CD4-positive, CD25-positive, alpha-beta regulatory T cell (primary cell): ENCODE measurements around the gene LILRB4. TPM values are rescaled to one million over a fixed set of nuclear protein-coding genes. Genes with fewer than 3 reads are reported as not detected.
"Not testable (repeated sequence)": the region's sequence is repeated elsewhere in the genome, so short reads cannot be mapped to it uniquely, and the experiment has no call there.

Experiments
- ATAC-seq, 2 donors: fragments of 150-1000 bp; cut with Tn5 transposase; one replicate each; pipeline ENCODE4 v1.10.0; 2021; ENCODE audit warnings: low read depth in 2 of 2, moderate number of reproducible peaks in 2 of 2, moderate library complexity in 1 of 2
- DNase-seq, 3 donors: peaks; one replicate each; pipeline versions ENCODE4 v3.0.0 to v3.0.0-alpha.2; 2012 to 2022; ENCODE audit warnings: mixed read lengths in 1 of 3
- H3K27ac ChIP-seq: one replicate; pipeline ENCODE4 v1.7.0; 2013; ENCODE audit warnings: mild to moderate bottlenecking, low read length; ENCODE audit not compliant: insufficient read depth, poor library complexity, severe bottlenecking
- H3K27me3 ChIP-seq: one replicate; pipeline ENCODE4 v1.7.0; 2013; ENCODE audit warnings: low read length; ENCODE audit not compliant: control insufficient read depth, insufficient read depth
- H3K36me3 ChIP-seq: one replicate; pipeline ENCODE4 v1.7.0; 2013; ENCODE audit warnings: mild to moderate bottlenecking, low read length, moderate library complexity; ENCODE audit not compliant: control insufficient read depth, insufficient read depth
- H3K4me1 ChIP-seq: 2 replicates; pipeline ENCODE4 v1.7.0; 2013; ENCODE audit warnings: mild to moderate bottlenecking, low read length; ENCODE audit not compliant: insufficient read depth, control insufficient read depth, poor library complexity, severe bottlenecking
- H3K4me3 ChIP-seq: one replicate; pipeline ENCODE4 v1.7.0; 2013; ENCODE audit warnings: low read depth, mild to moderate bottlenecking, low read length, moderate library complexity
- H3K9me3 ChIP-seq, 2 experiments: 1 replicate in 1 of 2; 2 replicates in 1 of 2; pipeline ENCODE4 v1.7.0; 2013; ENCODE audit warnings: low read length in 2 of 2, mild to moderate bottlenecking in 1 of 2, moderate library complexity in 1 of 2; ENCODE audit not compliant: control insufficient read depth in 2 of 2
- H3K27ac Mint-ChIP-seq, 3 donors: one replicate each; pipeline ENCODE4 v1.8.0; 2020 to 2022; ENCODE audit warnings: mild to moderate bottlenecking in 3 of 3, mixed read lengths in 3 of 3, moderate library complexity in 2 of 3
- H3K27me3 Mint-ChIP-seq: one replicate; pipeline ENCODE4 v1.8.0; 2022; ENCODE audit warnings: mild to moderate bottlenecking, mixed read lengths
- H3K36me3 Mint-ChIP-seq: one replicate; pipeline ENCODE4 v1.8.0; 2020; ENCODE audit warnings: mixed read lengths
- H3K4me1 Mint-ChIP-seq, 4 donors: one replicate each; pipeline ENCODE4 v1.8.0; 2020 to 2022; ENCODE audit warnings: mixed read lengths in 4 of 4, mild to moderate bottlenecking in 1 of 4
- H3K4me3 Mint-ChIP-seq, 4 donors: one replicate each; pipeline ENCODE4 v1.8.0; 2020 to 2022; ENCODE audit warnings: mild to moderate bottlenecking in 4 of 4, mixed read lengths in 4 of 4, moderate library complexity in 3 of 4
- H3K9me3 Mint-ChIP-seq, 7 donors: one replicate each; pipeline ENCODE4 v1.8.0; 2020 to 2022; ENCODE audit warnings: mixed read lengths in 7 of 7, mild to moderate bottlenecking in 3 of 7, moderate library complexity in 2 of 7
- polyA plus RNA-seq, 4 donors: library from polyadenylated mRNA; unstranded; fragments of 300-500 nt; fragmentation: Illumina TruSeq; gene quantifications; one replicate each; pipeline ENCODE4 v1.2.3, GENCODE V29; 2021
- total RNA-seq: library from RNA; stranded (reverse); gene quantifications from one replicate; pipeline ENCODE4 v1.2.3, GENCODE V29; 2022

The LILRB4 gene
- total and polyA plus RNA-seq, 5 donors from 2014 or later: not detected

DNA sequence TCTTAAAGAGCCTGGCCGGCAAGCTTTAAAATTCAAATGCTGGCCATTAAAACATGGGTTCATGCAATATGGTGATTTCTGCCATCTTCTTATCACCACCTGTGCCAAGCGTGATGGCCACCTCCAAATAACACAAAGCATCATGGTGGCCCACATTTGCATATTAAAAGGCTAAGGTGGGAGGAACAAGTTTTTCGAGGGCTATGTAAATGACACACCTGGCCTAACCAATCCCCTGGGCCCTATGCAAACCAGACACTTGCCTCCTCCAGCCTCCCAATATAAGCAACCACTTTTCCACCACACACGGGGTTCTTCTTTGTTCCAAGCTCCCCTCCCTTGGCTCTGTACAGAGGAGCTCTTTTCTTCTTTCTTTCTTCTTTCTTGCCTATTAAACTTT lies 14.4 kb downstream of the LILRB4 start:
- H3K9me3 ChIP-seq: no peaks in the 10 kb centered on the region
- Mint-ChIP-seq H3K4me1 (peaks cover 0 to 5% (median 0%) of the 10 kb centered on the region in 4 donors), H3K27me3 (peaks cover 9% of the 10 kb centered on the region), H3K36me3 (no peaks in the 10 kb centered on the region), H3K4me3 (no peak overlapping the region), H3K27ac (no peak overlapping the region), H3K9me3 (peaks cover 0 to 2% (median 0%) of the 10 kb centered on the region in 7 donors)
- no peaks in the 10 kb centered on the region for H3K36me3 ChIP-seq
- no peak overlapping the region for H3K4me3 ChIP-seq
- no peaks in the 10 kb centered on the region for H3K4me1 ChIP-seq
- H3K27me3 ChIP-seq: no peaks in the 10 kb centered on the region
- ATAC-seq (no peak), DNase-seq (no peak)
- H3K27ac ChIP-seq: no peak overlapping the region

- H3K4me1 Mint-ChIP-seq, H3K9me3 Mint-ChIP-seq, H3K4me1 ChIP-seq, H3K27me3 ChIP-seq, ATAC-seq, H3K36me3 ChIP-seq, H3K27ac Mint-ChIP-seq, H3K36me3 Mint-ChIP-seq, H3K27me3 Mint-ChIP-seq, H3K4me3 Mint-ChIP-seq, H3K27ac ChIP-seq, H3K9me3 ChIP-seq, DNase-seq, H3K4me3 ChIP-seq: not testable (repeated sequence)
Observed at GRCh38 chr19:54681596-54681995, 18.8 kb downstream of the LILRB4 start.

DNA sequence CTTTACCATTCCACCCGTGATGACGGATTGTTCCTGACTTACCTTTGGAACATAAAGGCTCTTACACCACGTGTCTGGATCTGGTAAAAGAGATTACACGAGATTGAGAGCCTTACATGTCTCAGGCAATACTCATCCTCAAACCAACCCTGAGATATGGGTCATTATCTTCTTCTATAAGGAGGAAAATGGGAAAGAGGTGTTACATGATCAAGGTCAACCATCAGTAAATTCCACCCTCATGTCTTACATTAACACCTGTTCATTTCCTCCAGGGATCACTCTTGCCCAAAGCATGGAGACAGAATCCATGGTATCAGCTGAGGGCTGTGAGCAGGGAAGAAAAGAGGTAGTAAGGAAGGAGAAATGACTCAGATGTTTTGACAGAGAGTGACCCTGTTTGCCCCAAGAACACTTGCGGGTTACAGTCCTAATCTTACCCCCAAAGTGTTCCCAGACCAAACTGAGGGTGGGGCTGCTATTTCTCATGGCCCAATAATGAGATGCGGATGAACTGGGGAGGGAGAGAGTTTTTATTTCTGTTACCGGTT lies 19.6 kb downstream of the LILRB4 start:
- DNase-seq (no peak), ATAC-seq (no peak)
- H3K36me3 ChIP-seq: no peaks in the 10 kb centered on the region
- no peaks in the 10 kb centered on the region for H3K27me3 ChIP-seq
- Mint-ChIP-seq H3K36me3 (no peaks in the 10 kb centered on the region), H3K9me3 (peaks cover 0 to 2% (median 0%) of the 10 kb centered on the region in 7 donors), H3K27me3 (peaks cover 6% of the 10 kb centered on the region), H3K4me3 (no peak overlapping the region), H3K27ac (no peak overlapping the region), H3K4me1 (no peaks in the 10 kb centered on the region)
- no peaks in the 10 kb centered on the region for H3K4me1 ChIP-seq
- no peak overlapping the region for H3K4me3 ChIP-seq
- H3K9me3 ChIP-seq: no peaks in the 10 kb centered on the region
- H3K27ac ChIP-seq: no peak overlapping the region

DNA sequence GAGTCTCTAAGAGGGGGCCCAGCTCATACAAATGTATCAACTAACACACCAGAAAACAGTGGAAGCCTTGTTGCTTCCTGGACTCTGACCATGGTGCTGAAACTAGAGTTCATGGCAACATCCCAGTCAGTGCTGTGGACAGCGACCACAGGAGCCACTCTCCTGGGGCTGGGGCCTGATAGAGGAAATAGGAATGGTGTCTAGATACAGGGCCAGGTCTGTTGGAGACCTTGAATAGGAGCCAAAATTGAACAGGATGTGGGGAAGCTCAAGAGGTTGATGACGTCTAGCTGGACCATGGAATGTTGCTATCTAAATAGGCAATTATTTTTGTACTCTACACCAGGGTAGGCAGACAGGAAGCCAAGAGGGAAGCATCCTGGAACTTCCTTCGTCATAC lies 21.7 kb downstream of the LILRB4 start:
- no peaks in the 10 kb centered on the region for H3K36me3 Mint-ChIP-seq
- H3K9me3 ChIP-seq: no peaks in the 10 kb centered on the region
- no peaks in the 10 kb centered on the region for H3K36me3 ChIP-seq
- H3K27ac Mint-ChIP-seq: no peak overlapping the region
- peaks cover 10% of the 10 kb centered on the region for H3K27me3 Mint-ChIP-seq
- ATAC-seq (no peak), DNase-seq (no peak)
- no peak overlapping the region for H3K4me3 ChIP-seq
- no peak overlapping the region for H3K27ac ChIP-seq
- H3K27me3 ChIP-seq: peaks cover under 1% of the 10 kb centered on the region
- H3K4me1 ChIP-seq: no peaks in the 10 kb centered on the region
- H3K4me1 Mint-ChIP-seq: no peaks in the 10 kb centered on the region
- peaks cover 0 to 2% (median 0%) of the 10 kb centered on the region in 7 donors for H3K9me3 Mint-ChIP-seq
- no peak overlapping the region for H3K4me3 Mint-ChIP-seq

- H3K4me1 ChIP-seq: no peaks in the 10 kb centered on the region
- Mint-ChIP-seq H3K4me3 (no peak overlapping the region), H3K27ac (no peak overlapping the region), H3K9me3 (no peaks in the 10 kb centered on the region), H3K4me1 (peaks cover 0 to 4% (median 0%) of the 10 kb centered on the region in 4 donors), H3K27me3 (peaks cover 21% of the 10 kb centered on the region), H3K36me3 (no peaks in the 10 kb centered on the region)
- no peak overlapping the region for H3K4me3 ChIP-seq
- ATAC-seq (no peak), DNase-seq (no peak)
- H3K27me3 ChIP-seq: peaks cover 4% of the 10 kb centered on the region
- no peaks in the 10 kb centered on the region for H3K9me3 ChIP-seq
- H3K27ac ChIP-seq: no peak overlapping the region
- no peaks in the 10 kb centered on the region for H3K36me3 ChIP-seq
Observed at GRCh38 chr19:54691582-54692297, 29.0 kb downstream of the LILRB4 start.

GRCh38 chr19:54692298-54692615 lies 29.5 kb downstream of the LILRB4 start:
- Mint-ChIP-seq H3K27me3 (peaks cover 21% of the 10 kb centered on the region), H3K4me3 (no peak overlapping the region), H3K36me3 (no peaks in the 10 kb centered on the region), H3K27ac (no peak overlapping the region), H3K4me1 (peaks cover 0 to 4% (median 0%) of the 10 kb centered on the region in 4 donors), H3K9me3 (no peaks in the 10 kb centered on the region)
- Histone ChIP-seq H3K4me1 (no peaks in the 10 kb centered on the region), H3K36me3 (no peaks in the 10 kb centered on the region), H3K27ac (no peak overlapping the region), H3K9me3 (no peaks in the 10 kb centered on the region), H3K27me3 (peaks cover 4% of the 10 kb centered on the region), H3K4me3 (no peak overlapping the region)
- DNase-seq: no peak
- ATAC-seq: no peak

- no peak for ATAC-seq
- no peaks in the 10 kb centered on the region for H3K36me3 Mint-ChIP-seq
- H3K4me1 ChIP-seq: no peaks in the 10 kb centered on the region
- no peaks in the 10 kb centered on the region for H3K36me3 ChIP-seq
- H3K9me3 ChIP-seq: no peaks in the 10 kb centered on the region
- H3K27me3 Mint-ChIP-seq: peaks cover 22% of the 10 kb centered on the region
- peaks cover 0 to 4% (median 0%) of the 10 kb centered on the region in 4 donors for H3K4me1 Mint-ChIP-seq
- H3K9me3 Mint-ChIP-seq: no peaks in the 10 kb centered on the region
- peaks cover 2% of the 10 kb centered on the region for H3K27me3 ChIP-seq
- no peak overlapping the region for H3K27ac ChIP-seq
- DNase-seq: no peak
- H3K4me3 Mint-ChIP-seq: no peak overlapping the region
- H3K4me3 ChIP-seq: no peak overlapping the region
- no peak overlapping the region for H3K27ac Mint-ChIP-seq
Observed at GRCh38 chr19:54694648-54695047, 31.9 kb downstream of the LILRB4 start.

- Histone ChIP-seq H3K27me3 (no peaks in the 10 kb centered on the region), H3K9me3 (no peaks in the 10 kb centered on the region), H3K36me3 (no peaks in the 10 kb centered on the region), H3K4me3 (no peak overlapping the region), H3K27ac (no peak overlapping the region), H3K4me1 (no peaks in the 10 kb centered on the region)
- ATAC-seq: no peak
- Mint-ChIP-seq H3K4me3 (no peak overlapping the region), H3K9me3 (no peaks in the 10 kb centered on the region), H3K4me1 (peaks cover 0 to 4% (median 0%) of the 10 kb centered on the region in 4 donors), H3K27me3 (peaks cover 16% of the 10 kb centered on the region), H3K27ac (no peak overlapping the region), H3K36me3 (no peaks in the 10 kb centered on the region)
- no peak for DNase-seq
Observed at GRCh38 chr19:54696117-54696548, 33.3 kb downstream of the LILRB4 start.
